Measurements from ENCODE around the gene TRAF1. TPM values are rescaled to one million over a fixed set of nuclear protein-coding genes. Genes with fewer than 3 reads are reported as not detected.
"Not testable (repeated sequence)": the region's sequence is repeated elsewhere in the genome, so short reads cannot be mapped to it uniquely, and the experiment has no call there.

The TRAF1 gene
- total RNA-seq, 3 donors from 2014 or later (not counting 1 experiment from before 2014, with no cell fraction given): 23.4 to 33.9 (median 30.5) TPM

- H3K27me3 ChIP-seq (ENCODE audit: control insufficient read depth, insufficient read depth, low read length): no peaks in the 10 kb centered on the region
- ATAC-seq (no peak), DNase-seq (no peak)
- H3K4me1 ChIP-seq (ENCODE audit: control insufficient read depth, insufficient read depth, low read length): no peaks in the 10 kb centered on the region
- no peaks in the 10 kb centered on the region for H3K36me3 ChIP-seq (ENCODE audit: control insufficient read depth, insufficient read depth, low read length)
- no peaks in the 10 kb centered on the region for H3K9me3 ChIP-seq (ENCODE audit: control insufficient read depth, insufficient read depth, low read length)
- H3K4me3 Mint-ChIP-seq: no peak overlapping the region
- H3K4me1 Mint-ChIP-seq: peaks cover 6 to 7% of the 10 kb centered on the region in 2 donors
- no peak overlapping the region for H3K4me3 ChIP-seq (ENCODE audit: low read length)
- no peak overlapping the region for H3K27ac ChIP-seq (ENCODE audit: low read length)
- no peak overlapping the region for H3K27ac Mint-ChIP-seq
- no peaks in the 10 kb centered on the region for H3K27me3 Mint-ChIP-seq (ENCODE audit: low read depth in 2 of 2)
- intact Hi-C loops (cut with micrococcal nuclease): no loop called here
- H3K36me3 Mint-ChIP-seq: no peaks in the 10 kb centered on the region
- no peaks in the 10 kb centered on the region for H3K9me3 Mint-ChIP-seq
- TF ChIP-seq CTCF (IDR thresholded peaks at IDR 0.05): no peak
These were observed 45.3 kb upstream of the TRAF1 start for GRCh38 chr9:120971938-120972337.

- H3K27ac Mint-ChIP-seq; H3K4me3 Mint-ChIP-seq; H3K4me3 ChIP-seq (ENCODE audit: low read length); DNase-seq; H3K4me1 ChIP-seq (ENCODE audit: control insufficient read depth, insufficient read depth, low read length); intact Hi-C loops (cut with micrococcal nuclease); H3K36me3 Mint-ChIP-seq; H3K27me3 Mint-ChIP-seq (ENCODE audit: low read depth in 2 of 2); H3K4me1 Mint-ChIP-seq; H3K9me3 ChIP-seq (ENCODE audit: control insufficient read depth, insufficient read depth, low read length); H3K36me3 ChIP-seq (ENCODE audit: control insufficient read depth, insufficient read depth, low read length); ATAC-seq; H3K27me3 ChIP-seq (ENCODE audit: control insufficient read depth, insufficient read depth, low read length); H3K9me3 Mint-ChIP-seq; H3K27ac ChIP-seq (ENCODE audit: low read length): not testable (repeated sequence)
- WGBS (ENCODE audit: insufficient coverage): 93% methylated on average over 9 of the region's 9 CpGs
These were observed 44.9 kb upstream of the TRAF1 start for GRCh38 chr9:120971471-120971870.

- Histone ChIP-seq H3K36me3 (ENCODE audit: control insufficient read depth, insufficient read depth, low read length) (no peaks in the 10 kb centered on the region), H3K4me3 (ENCODE audit: low read length) (no peak overlapping the region), H3K27me3 (ENCODE audit: control insufficient read depth, insufficient read depth, low read length) (no peaks in the 10 kb centered on the region), H3K9me3 (ENCODE audit: control insufficient read depth, insufficient read depth, low read length) (no peaks in the 10 kb centered on the region), H3K27ac (ENCODE audit: low read length) (no peak overlapping the region), H3K4me1 (ENCODE audit: control insufficient read depth, insufficient read depth, low read length) (no peaks in the 10 kb centered on the region)
- DNase-seq (no peak), ATAC-seq (no peak)
- Mint-ChIP-seq H3K27ac (no peak overlapping the region), H3K27me3 (ENCODE audit: low read depth in 2 of 2) (no peaks in the 10 kb centered on the region), H3K4me1 (peaks cover 4 to 5% of the 10 kb centered on the region in 2 donors), H3K4me3 (no peak overlapping the region), H3K36me3 (no peaks in the 10 kb centered on the region), H3K9me3 (no peaks in the 10 kb centered on the region)
- 86% methylated on average over 2 of the region's 3 CpGs for WGBS (ENCODE audit: insufficient coverage)
- intact Hi-C loops (cut with micrococcal nuclease): no loop called here
- no peak for TF ChIP-seq CTCF (IDR thresholded peaks at IDR 0.05)
These were observed 43.6 kb upstream of the TRAF1 start for GRCh38 chr9:120970244-120970643.

- intact Hi-C loops (cut with micrococcal nuclease): no loop called here
These were observed 39.4 kb upstream of the TRAF1 start for GRCh38 chr9:120966013-120966369.

More at GRCh38 chr9:120966013-120966369, 39.4 kb upstream of the TRAF1 start:
- no peak overlapping the region for H3K4me3 Mint-ChIP-seq
- Histone ChIP-seq H3K9me3 (ENCODE audit: control insufficient read depth, insufficient read depth, low read length) (no peaks in the 10 kb centered on the region), H3K36me3 (ENCODE audit: control insufficient read depth, insufficient read depth, low read length) (no peaks in the 10 kb centered on the region), H3K27ac (ENCODE audit: low read length) (no peak overlapping the region), H3K4me1 (ENCODE audit: control insufficient read depth, insufficient read depth, low read length) (no peaks in the 10 kb centered on the region), H3K4me3 (ENCODE audit: low read length) (no peak overlapping the region), H3K27me3 (ENCODE audit: control insufficient read depth, insufficient read depth, low read length) (no peaks in the 10 kb centered on the region)
- no peaks in the 10 kb centered on the region for H3K4me1 Mint-ChIP-seq
- TF ChIP-seq CTCF (IDR thresholded peaks at IDR 0.05): no peak
- H3K27me3 Mint-ChIP-seq (ENCODE audit: low read depth in 2 of 2): no peaks in the 10 kb centered on the region
- no peaks in the 10 kb centered on the region for H3K36me3 Mint-ChIP-seq
- H3K9me3 Mint-ChIP-seq: no peaks in the 10 kb centered on the region
- 97% methylated on average over 2 of the region's 3 CpGs for WGBS (ENCODE audit: insufficient coverage)
- ATAC-seq (no peak), DNase-seq (no peak)
- H3K27ac Mint-ChIP-seq: no peak overlapping the region
